A549 (cell line): Measurements from ENCODE around the gene PCDHA8. TPM values are rescaled to one million over a fixed set of nuclear protein-coding genes. Genes with fewer than 3 reads are reported as not detected.
A peak's percentile ranks its signal among the peaks of the same experiment; 100 is the strongest.

Source experiments
- ATAC-seq, 2 experiments: fragments of 200-7000 bp in 1 of 2; fragments of >200 bp in 1 of 2; cut with Nextera tagmentation in 1 of 2; cut with Tn5 transposase in 1 of 2; 3 replicates each; pipeline versions ENCODE4 v1.8.0 to v1.9.1; 2018 to 2020; ENCODE audit warnings: mild to moderate bottlenecking in 1 of 2, moderate library complexity in 1 of 2
- CTCF ChIA-PET: fragments of 300-600 bp; sonication (Branson Sonifier 250); formaldehyde crosslinking; extraction: SDS; loops from one replicate; lab custom pipeline; 2021; ENCODE audit warnings: antibody characterized with exemption, inconsistent platforms; lab: Yijun Ruan, JAX
- POLR2A ChIA-PET: fragments of 350-600 bp; formaldehyde crosslinking; extraction: SDS; loops from one replicate; lab custom pipeline; 2021; ENCODE audit warnings: antibody characterized with exemption, inconsistent platforms; lab: Yijun Ruan, JAX
- DNase-seq, 2 experiments: peaks; one replicate each; pipeline versions ENCODE4 v3.0.0 to v3.0.0-alpha.2; 2011 to 2016; ENCODE audit warnings: low read depth in 1 of 2, low spot score in 1 of 2
- FAIRE-seq: peaks from 2 replicates; lab custom pipeline; 2011; peaks lifted over from hg19 to GRCh38; lab: Jason Lieb, UNC
- H3K27ac ChIP-seq, 2 experiments: fragments of >200 bp; sonication (Bioruptor Twin); formaldehyde crosslinking; 3 replicates each; pipeline ENCODE4 v1.5.1; 2016 to 2017
- H3K4me1 ChIP-seq: fragments of >200 bp; sonication (Bioruptor Twin); formaldehyde crosslinking; 3 replicates; pipeline ENCODE4 v1.6.1; 2016
- H3K4me2 ChIP-seq: fragments of >200 bp; sonication (Bioruptor Twin); formaldehyde crosslinking; 3 replicates; pipeline ENCODE4 v1.6.1; 2016
- H3K4me3 ChIP-seq: fragments of >200 bp; sonication (Bioruptor Twin); formaldehyde crosslinking; 3 replicates; pipeline ENCODE4 v1.5.1; 2016
- H3K9me3 ChIP-seq: fragments of >200 bp; sonication (Bioruptor Twin); formaldehyde crosslinking; 3 replicates; pipeline ENCODE4 v1.6.1; 2016
- CBX2 ChIP-seq: fragments of 200-600 bp; sonication (generic); IDR thresholded peaks from 2 replicates; pipeline ENCODE4 v1.6.1; 2016; ENCODE audit warnings: low read depth, mild to moderate bottlenecking, borderline replicate concordance
- CEBPB ChIP-seq, 2 experiments: fragments of >200 bp in 1 of 2; sonication (Bioruptor Twin) in 1 of 2; formaldehyde crosslinking in 1 of 2; IDR thresholded peaks; 2 replicates each; pipeline ENCODE4 v1.6.1; 2012 to 2016
- CHD2 ChIP-seq: fragments of 150-350 bp; IDR thresholded peaks from 2 replicates; pipeline ENCODE4 v1.6.1; 2014; ENCODE audit warnings: low read length; ENCODE audit not compliant: partially characterized antibody
- CHD4 ChIP-seq: fragments of 200-600 bp; sonication (generic); IDR thresholded peaks from 2 replicates; pipeline ENCODE4 v1.6.1; 2016; ENCODE audit warnings: antibody characterized with exemption, mild to moderate bottlenecking, borderline replicate concordance
- EHF ChIP-seq: fragments of 250-450 bp; sonication (Bioruptor Pico); IDR thresholded peaks from 2 replicates; pipeline ENCODE4 v1.5.0; 2020; ENCODE audit warnings: mild to moderate bottlenecking
- EP300 ChIP-seq, 2 experiments: fragments of >200 bp; sonication (Bioruptor Twin); formaldehyde crosslinking; IDR thresholded peaks; 2 replicates in 1 of 2; 3 replicates in 1 of 2; pipeline ENCODE4 v1.6.1; 2016 to 2017
- GATA3 ChIP-seq: IDR thresholded peaks from 2 replicates; pipeline ENCODE4 v1.6.1; 2012; ENCODE audit warnings: borderline replicate concordance
- HEYL ChIP-seq: fragments of 250-450 bp; sonication (Bioruptor Pico); IDR thresholded peaks from 2 replicates; pipeline ENCODE4 v1.8.0; 2021; ENCODE audit warnings: mild to moderate bottlenecking, moderate library complexity
- HOXB5 ChIP-seq: fragments of 250-450 bp; sonication (Bioruptor Pico); IDR thresholded peaks from 2 replicates; pipeline ENCODE4 v1.5.0; 2020; ENCODE audit warnings: mild to moderate bottlenecking, moderate library complexity
- JUNB ChIP-seq: fragments of >200 bp; sonication (Bioruptor Twin); formaldehyde crosslinking; IDR thresholded peaks from 2 replicates; pipeline ENCODE4 v1.6.1; 2016
- KDM5A ChIP-seq: fragments of 200-600 bp; sonication (generic); IDR thresholded peaks from 2 replicates; pipeline ENCODE4 v1.6.1; 2016; ENCODE audit warnings: antibody characterized with exemption, mild to moderate bottlenecking
- MAFK ChIP-seq: fragments of 450-650 bp; IDR thresholded peaks from 2 replicates; pipeline ENCODE4 v1.6.1; 2014; ENCODE audit not compliant: partially characterized antibody
- MAZ ChIP-seq: fragments of 150-350 bp; IDR thresholded peaks from 2 replicates; pipeline ENCODE4 v1.6.1; 2014; ENCODE audit warnings: antibody characterized with exemption, low read depth, low read length, borderline replicate concordance
- NPAS2 ChIP-seq: fragments of 250-450 bp; sonication (Bioruptor Pico); IDR thresholded peaks from 2 replicates; pipeline ENCODE4 v1.8.0; 2022; ENCODE audit warnings: mild to moderate bottlenecking, moderate library complexity, borderline replicate concordance
- POLR2AphosphoS2 ChIP-seq: conservative IDR thresholded peaks from 2 replicates; pipeline ENCODE4 v1.6.1; 2012; ENCODE audit warnings: low read length, improper control_type of control experiment, inconsistent platforms
- RAD21 ChIP-seq, 2 experiments: fragments of >200 bp in 1 of 2; sonication (Bioruptor Twin) in 1 of 2; formaldehyde crosslinking in 1 of 2; IDR thresholded peaks in 1 of 2; conservative IDR thresholded peaks in 1 of 2; 2 replicates in 1 of 2; 3 replicates in 1 of 2; pipeline ENCODE4 v1.6.1; 2012 to 2018; ENCODE audit warnings: inconsistent platforms in 1 of 2
- SMC3 ChIP-seq: fragments of >200 bp; sonication (Bioruptor Twin); formaldehyde crosslinking; IDR thresholded peaks from 3 replicates; pipeline ENCODE4 v1.6.1; 2018; ENCODE audit warnings: inconsistent platforms
- TP53 ChIP-seq: fragments of 250-450 bp; sonication (Bioruptor Pico); IDR thresholded peaks from 2 replicates; pipeline ENCODE4 v1.5.0; 2021; ENCODE audit warnings: mild to moderate bottlenecking, moderate library complexity
- ZNF302 ChIP-seq: fragments of 250-450 bp; sonication (Bioruptor Pico); IDR thresholded peaks from 2 replicates; pipeline ENCODE4 v1.9.0; 2021; ENCODE audit warnings: inconsistent platforms, mild to moderate bottlenecking, moderate library complexity
- ZSCAN20 ChIP-seq: fragments of 250-450 bp; sonication (Bioruptor Pico); IDR thresholded peaks from 2 replicates; pipeline ENCODE4 v1.8.0; 2022; ENCODE audit warnings: mild to moderate bottlenecking, moderate library complexity
- WGBS: methylation state at CpG from one replicate; pipeline ENCODE4 v1.1.6; 2017; ENCODE audit errors: missing lambda C conversion rate; 5-methylcytosine and 5-hydroxymethylcytosine counted together
- polyA minus RNA-seq: library from RNA; depleted of rRNA, polyadenylated mRNA; stranded (reverse); fragments of >200 nt; gene quantifications from 2 replicates; pipeline ENCODE4 v1.2.3, GENCODE V29; 2011; rRNA and poly(A)+ RNA removed
- polyA plus RNA-seq, 4 experiments: library from polyadenylated mRNA; depleted of rRNA in 3 of 4; stranded (reverse); fragments of >200 nt; fragmentation: RNase III in 1 of 4; extraction: RNeasy Plus Mini Kit Qiagen cat#74134 plus additional on column Dnase treatment in 1 of 4; gene quantifications; 2 replicates in 3 of 4; 3 replicates in 1 of 4; pipeline ENCODE4 v1.2.3, GENCODE V29; 2011 to 2017
- TF ChIP-seq, protein P1 (sequence below): fragments of >200 bp; sonication (Bioruptor Twin); formaldehyde crosslinking; IDR thresholded peaks from 3 replicates; pipeline ENCODE4 v1.5.1; 2016
- TF ChIP-seq, protein P2 (sequence below): IDR thresholded peaks from 2 replicates; pipeline ENCODE4 v1.6.1; 2012
- TF ChIP-seq, protein P3 (sequence below): fragments of >200 bp; sonication (Bioruptor Twin); formaldehyde crosslinking; IDR thresholded peaks from 3 replicates; pipeline ENCODE4 v1.6.1; 2016
- TF ChIP-seq, protein P4 (sequence below): fragments of 250-450 bp; sonication (Bioruptor Pico); IDR thresholded peaks from 2 replicates; pipeline ENCODE4 v1.5.0; 2020; ENCODE audit warnings: low read depth, mild to moderate bottlenecking, moderate library complexity
- TF ChIP-seq, protein P5 (sequence below): fragments of 250-450 bp; sonication (Bioruptor Pico); IDR thresholded peaks from 2 replicates; pipeline ENCODE4 v1.5.0; 2021; ENCODE audit warnings: mild to moderate bottlenecking, moderate library complexity, borderline replicate concordance

The PCDHA8 gene, protein sequence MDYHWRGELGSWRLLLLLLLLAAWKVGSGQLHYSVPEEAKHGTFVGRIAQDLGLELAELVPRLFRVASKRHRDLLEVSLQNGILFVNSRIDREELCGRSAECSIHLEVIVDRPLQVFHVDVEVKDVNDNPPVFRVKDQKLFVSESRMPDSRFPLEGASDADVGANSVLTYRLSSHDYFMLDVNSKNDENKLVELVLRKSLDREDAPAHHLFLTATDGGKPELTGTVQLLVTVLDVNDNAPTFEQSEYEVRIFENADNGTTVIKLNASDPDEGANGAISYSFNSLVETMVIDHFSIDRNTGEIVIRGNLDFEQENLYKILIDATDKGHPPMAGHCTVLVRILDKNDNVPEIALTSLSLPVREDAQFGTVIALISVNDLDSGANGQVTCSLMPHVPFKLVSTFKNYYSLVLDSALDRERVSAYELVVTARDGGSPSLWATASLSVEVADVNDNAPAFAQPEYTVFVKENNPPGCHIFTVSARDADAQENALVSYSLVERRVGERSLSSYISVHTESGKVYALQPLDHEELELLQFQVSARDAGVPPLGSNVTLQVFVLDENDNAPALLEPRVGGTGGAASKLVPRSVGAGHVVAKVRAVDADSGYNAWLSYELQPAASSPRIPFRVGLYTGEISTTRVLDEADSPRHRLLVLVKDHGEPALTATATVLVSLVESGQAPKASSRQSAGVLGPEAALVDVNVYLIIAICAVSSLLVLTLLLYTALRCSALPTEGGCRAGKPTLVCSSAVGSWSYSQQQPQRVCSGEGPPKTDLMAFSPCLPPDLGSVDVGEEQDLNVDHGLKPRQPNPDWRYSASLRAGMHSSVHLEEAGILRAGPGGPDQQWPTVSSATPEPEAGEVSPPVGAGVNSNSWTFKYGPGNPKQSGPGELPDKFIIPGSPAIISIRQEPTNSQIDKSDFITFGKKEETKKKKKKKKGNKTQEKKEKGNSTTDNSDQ
- polyA plus RNA-seq (2011; rRNA removed) (0.12 and 0.16 TPM in 2 replicates), polyA plus RNA-seq (2017; fragmentation: RNase III; extraction: RNeasy Plus Mini Kit Qiagen cat#74134 plus additional on column Dnase treatment) (0.05 to 0.10 TPM in 2 of 3 replicates, not detected in the other), polyA minus RNA-seq (1.8 and 2.7 TPM in 2 replicates)
- 0.01 TPM in 2 replicates for polyA plus RNA-seq (2012; cell fraction: cytosol; rRNA removed)
- 0.05 and 0.10 TPM in 2 replicates for polyA plus RNA-seq (2012; cell fraction: nucleus; rRNA removed)

DNA sequence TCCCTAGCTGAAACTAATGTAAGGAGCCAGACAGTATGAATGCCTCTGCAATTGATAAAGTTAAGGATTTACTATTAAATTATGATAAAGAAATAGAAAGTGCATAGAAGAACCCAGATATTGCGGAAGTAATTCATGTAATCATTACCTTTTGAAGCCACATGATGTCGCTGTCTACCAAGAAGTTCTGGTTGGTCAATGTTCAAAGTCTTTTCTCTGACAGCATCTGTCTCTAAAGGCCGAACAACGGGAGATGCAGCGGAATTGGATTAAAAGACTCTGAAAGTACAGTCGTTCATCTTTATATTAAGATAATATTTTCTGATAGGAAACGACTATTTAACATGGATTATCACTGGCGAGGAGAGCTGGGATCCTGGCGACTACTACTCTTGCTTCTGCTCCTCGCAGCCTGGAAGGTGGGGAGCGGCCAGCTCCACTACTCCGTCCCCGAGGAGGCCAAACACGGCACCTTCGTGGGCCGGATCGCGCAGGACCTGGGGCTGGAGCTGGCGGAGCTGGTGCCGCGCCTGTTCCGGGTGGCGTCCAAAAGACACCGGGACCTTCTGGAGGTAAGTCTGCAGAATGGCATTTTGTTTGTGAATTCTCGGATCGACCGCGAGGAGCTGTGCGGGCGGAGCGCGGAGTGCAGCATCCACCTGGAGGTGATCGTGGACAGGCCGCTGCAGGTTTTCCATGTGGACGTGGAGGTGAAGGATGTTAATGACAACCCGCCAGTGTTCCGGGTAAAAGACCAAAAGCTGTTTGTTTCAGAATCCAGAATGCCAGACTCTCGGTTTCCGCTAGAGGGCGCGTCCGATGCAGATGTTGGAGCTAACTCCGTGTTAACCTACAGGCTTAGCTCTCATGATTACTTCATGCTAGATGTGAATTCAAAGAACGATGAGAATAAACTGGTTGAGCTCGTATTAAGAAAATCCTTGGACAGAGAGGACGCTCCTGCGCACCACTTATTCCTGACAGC lies at the start of gene PCDHA8:
Gene PCDHA8 (plus strand): TSS at position 210 of the 985 bp plus-strand sequence. CDS start 135 bp downstream, at position 345.
- ATAC-seq (peak; percentile 78 to 82; a peak in 5 of 6 replicates), FAIRE-seq (no peak), DNase-seq (peak; percentile 20 to 46)
- TF ChIP-seq MAZ (no peak), JUNB (no peak), CBX2 (no peak), KDM5A (no peak), NPAS2 (CRISPR knock-in tag) (no peak), HEYL (CRISPR knock-in tag) (no peak), CHD2 (no peak), EP300 (IDR thresholded peaks at IDR 0.05) (no peak), POLR2AphosphoS2 (no peak), SMC3 (0 out of 3 replicates have a peak, but pooled peaks have one; percentile 12), CHD4 (no peak), ZSCAN20 (CRISPR knock-in tag) (no peak), MAFK (no peak), GATA3 (no peak), EHF (CRISPR knock-in tag) (no peak), CEBPB (IDR thresholded peaks at IDR 0.05) (no peak), RAD21 (conservative IDR thresholded peaks at IDR 0.05 in 1 of 2, IDR thresholded peaks at IDR 0.05 in 1 of 2) (peak; percentile 50 to 55), ZNF302 (no peak), TP53 (no peak), HOXB5 (no peak)
- TF ChIP-seq, protein P1, sequence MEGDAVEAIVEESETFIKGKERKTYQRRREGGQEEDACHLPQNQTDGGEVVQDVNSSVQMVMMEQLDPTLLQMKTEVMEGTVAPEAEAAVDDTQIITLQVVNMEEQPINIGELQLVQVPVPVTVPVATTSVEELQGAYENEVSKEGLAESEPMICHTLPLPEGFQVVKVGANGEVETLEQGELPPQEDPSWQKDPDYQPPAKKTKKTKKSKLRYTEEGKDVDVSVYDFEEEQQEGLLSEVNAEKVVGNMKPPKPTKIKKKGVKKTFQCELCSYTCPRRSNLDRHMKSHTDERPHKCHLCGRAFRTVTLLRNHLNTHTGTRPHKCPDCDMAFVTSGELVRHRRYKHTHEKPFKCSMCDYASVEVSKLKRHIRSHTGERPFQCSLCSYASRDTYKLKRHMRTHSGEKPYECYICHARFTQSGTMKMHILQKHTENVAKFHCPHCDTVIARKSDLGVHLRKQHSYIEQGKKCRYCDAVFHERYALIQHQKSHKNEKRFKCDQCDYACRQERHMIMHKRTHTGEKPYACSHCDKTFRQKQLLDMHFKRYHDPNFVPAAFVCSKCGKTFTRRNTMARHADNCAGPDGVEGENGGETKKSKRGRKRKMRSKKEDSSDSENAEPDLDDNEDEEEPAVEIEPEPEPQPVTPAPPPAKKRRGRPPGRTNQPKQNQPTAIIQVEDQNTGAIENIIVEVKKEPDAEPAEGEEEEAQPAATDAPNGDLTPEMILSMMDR = peak; percentile 33; the same call in 1 of the 3 replicates
- TF ChIP-seq, protein P2, sequence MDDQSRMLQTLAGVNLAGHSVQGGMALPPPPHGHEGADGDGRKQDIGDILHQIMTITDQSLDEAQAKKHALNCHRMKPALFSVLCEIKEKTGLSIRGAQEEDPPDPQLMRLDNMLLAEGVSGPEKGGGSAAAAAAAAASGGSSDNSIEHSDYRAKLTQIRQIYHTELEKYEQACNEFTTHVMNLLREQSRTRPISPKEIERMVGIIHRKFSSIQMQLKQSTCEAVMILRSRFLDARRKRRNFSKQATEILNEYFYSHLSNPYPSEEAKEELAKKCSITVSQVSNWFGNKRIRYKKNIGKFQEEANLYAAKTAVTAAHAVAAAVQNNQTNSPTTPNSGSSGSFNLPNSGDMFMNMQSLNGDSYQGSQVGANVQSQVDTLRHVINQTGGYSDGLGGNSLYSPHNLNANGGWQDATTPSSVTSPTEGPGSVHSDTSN = no peak
- TF ChIP-seq, protein P3, sequence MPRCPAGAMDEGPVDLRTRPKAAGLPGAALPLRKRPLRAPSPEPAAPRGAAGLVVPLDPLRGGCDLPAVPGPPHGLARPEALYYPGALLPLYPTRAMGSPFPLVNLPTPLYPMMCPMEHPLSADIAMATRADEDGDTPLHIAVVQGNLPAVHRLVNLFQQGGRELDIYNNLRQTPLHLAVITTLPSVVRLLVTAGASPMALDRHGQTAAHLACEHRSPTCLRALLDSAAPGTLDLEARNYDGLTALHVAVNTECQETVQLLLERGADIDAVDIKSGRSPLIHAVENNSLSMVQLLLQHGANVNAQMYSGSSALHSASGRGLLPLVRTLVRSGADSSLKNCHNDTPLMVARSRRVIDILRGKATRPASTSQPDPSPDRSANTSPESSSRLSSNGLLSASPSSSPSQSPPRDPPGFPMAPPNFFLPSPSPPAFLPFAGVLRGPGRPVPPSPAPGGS = no peak
- TF ChIP-seq, protein P4, sequence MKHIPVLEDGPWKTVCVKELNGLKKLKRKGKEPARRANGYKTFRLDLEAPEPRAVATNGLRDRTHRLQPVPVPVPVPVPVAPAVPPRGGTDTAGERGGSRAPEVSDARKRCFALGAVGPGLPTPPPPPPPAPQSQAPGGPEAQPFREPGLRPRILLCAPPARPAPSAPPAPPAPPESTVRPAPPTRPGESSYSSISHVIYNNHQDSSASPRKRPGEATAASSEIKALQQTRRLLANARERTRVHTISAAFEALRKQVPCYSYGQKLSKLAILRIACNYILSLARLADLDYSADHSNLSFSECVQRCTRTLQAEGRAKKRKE (CRISPR knock-in tag) = no peak
- TF ChIP-seq, protein P5, sequence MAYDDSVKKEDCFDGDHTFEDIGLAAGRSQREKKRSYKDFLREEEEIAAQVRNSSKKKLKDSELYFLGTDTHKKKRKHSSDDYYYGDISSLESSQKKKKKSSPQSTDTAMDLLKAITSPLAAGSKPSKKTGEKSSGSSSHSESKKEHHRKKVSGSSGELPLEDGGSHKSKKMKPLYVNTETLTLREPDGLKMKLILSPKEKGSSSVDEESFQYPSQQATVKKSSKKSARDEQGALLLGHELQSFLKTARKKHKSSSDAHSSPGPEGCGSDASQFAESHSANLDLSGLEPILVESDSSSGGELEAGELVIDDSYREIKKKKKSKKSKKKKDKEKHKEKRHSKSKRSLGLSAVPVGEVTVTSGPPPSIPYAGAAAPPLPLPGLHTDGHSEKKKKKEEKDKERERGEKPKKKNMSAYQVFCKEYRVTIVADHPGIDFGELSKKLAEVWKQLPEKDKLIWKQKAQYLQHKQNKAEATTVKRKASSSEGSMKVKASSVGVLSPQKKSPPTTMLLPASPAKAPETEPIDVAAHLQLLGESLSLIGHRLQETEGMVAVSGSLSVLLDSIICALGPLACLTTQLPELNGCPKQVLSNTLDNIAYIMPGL (CRISPR knock-in tag) = no peak
- POLR2A ChIA-PET = no interaction called here
- Histone ChIP-seq H3K4me2 (peak within 1 kb of the TSS; percentile 55), H3K4me1 (no peaks in the 10 kb centered on the region), H3K9me3 (0 out of 3 replicates have a peak, but pooled peaks cover 3% of the 10 kb centered on the region), H3K4me3 (peak within 1 kb of the TSS; percentile 42), H3K27ac (no peak within 1 kb of the TSS)
- WGBS = 54% methylated on average over 40 of the region's 47 CpGs
- CTCF ChIA-PET = interaction anchor here (0.6 to 2.4 kb wide), 28 partner anchors 8 to 528 kb away, joined by 3 to 18 read pairs (median 3); partner anchors contain the start of genes PCDHA1, PCDHA11, PCDHA12 and PCDHA5
